HG02885 (cell line): ENCODE results near the gene HOXC12.
A peak's percentile ranks its signal among the peaks of the same experiment; 100 is the strongest.

Source experiments
- ATAC-seq: cut with Tn5 transposase; IDR thresholded peaks from one replicate; pipeline ENCODE4 v1.9.1; 2021; ENCODE audit warnings: mild to moderate bottlenecking; ENCODE audit not compliant: unreplicated experiment, poor library complexity

Gene HOXC12

GRCh38 chr12:54004063-54004840 is 49.5 kb downstream of the HOXC12 start:
- ATAC-seq = no peak

GRCh38 chr12:54004841-54005530 is 50.3 kb downstream of the HOXC12 start:
- no peak for ATAC-seq

GRCh38 chr12:54005531-54005852 is 50.8 kb downstream of the HOXC12 start:
- ATAC-seq = no peak

GRCh38 chr12:54005853-54006558 is 51.3 kb downstream of the HOXC12 start:
- ATAC-seq = peak; percentile 73

GRCh38 chr12:54006559-54007220 is 52.0 kb downstream of the HOXC12 start:
- no peak for ATAC-seq

- no peak for ATAC-seq
These were observed 53.0 kb downstream of the HOXC12 start for GRCh38 chr12:54007538-54008259.

- no peak for ATAC-seq
These were observed 53.5 kb downstream of the HOXC12 start for GRCh38 chr12:54008260-54008552.
